ENCODE data around the gene ATOSB.

The ATOSB gene

DNA sequence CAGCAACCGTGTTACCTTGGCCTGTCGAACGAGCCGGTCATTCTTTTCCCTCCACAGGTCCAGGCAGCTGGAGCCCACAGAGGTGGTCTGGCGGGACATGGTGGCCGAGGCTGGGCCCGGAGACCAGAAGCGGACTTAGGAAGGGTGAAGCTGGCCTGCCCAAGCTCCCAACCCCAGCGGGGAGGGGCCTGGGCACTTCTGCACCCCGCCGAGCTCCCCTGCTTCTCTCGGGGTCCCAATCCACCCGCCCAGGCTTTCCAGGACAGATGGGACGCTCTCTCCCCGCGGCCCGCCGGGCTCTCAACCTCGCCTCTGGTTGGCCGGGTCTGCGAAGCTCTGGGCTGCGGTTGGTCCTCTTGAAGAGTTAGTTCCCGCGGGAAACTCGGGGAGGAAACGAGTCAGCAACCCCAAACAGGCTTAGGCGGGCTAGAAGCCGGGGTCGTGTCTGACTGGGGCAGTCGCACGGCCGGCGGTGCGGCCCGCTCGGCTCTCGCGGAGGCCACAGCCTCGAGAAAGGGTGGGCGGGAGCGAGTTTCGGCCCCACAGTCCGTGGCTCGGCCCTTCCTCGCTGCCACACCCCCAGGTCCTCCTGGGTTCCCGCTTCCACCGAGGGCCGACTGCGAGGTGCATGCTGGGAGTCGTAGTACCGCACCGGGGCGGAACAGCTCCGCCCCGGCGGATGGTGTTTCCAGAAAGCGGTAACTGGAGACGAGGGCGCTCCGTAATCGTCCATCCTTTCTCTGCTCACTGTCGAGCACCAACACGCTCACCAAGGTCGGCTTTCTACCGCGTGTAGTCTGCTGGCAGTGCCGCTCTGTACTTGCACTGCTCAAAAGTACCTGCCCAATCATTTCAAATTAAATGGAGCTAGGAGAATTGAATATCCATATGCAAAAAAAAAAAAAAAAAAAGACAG is 36.0 kb downstream of the ATOSB start, which contains the start of gene FANCG:
FANCG (minus strand) TSS at position 517 of the 916 bp plus-strand sequence; CDS start at position 99, 418 bp downstream.
- Mint-ChIP-seq H3K27me3 (ENCODE audit: low read depth) (no peaks in the 10 kb centered on the region), H3K9me3 (no peaks in the 10 kb centered on the region), H3K4me1 (peaks cover 25% of the 10 kb centered on the region), H3K36me3 (ENCODE audit: low read depth) (peaks cover 11% of the 10 kb centered on the region), H3K27ac (peak within 1 kb of the TSS; percentile 81 to 98 (median 93)), H3K4me3 (peak within 1 kb of the TSS; percentile 93 to 96 (median 94))
- TF ChIP-seq, protein P1, sequence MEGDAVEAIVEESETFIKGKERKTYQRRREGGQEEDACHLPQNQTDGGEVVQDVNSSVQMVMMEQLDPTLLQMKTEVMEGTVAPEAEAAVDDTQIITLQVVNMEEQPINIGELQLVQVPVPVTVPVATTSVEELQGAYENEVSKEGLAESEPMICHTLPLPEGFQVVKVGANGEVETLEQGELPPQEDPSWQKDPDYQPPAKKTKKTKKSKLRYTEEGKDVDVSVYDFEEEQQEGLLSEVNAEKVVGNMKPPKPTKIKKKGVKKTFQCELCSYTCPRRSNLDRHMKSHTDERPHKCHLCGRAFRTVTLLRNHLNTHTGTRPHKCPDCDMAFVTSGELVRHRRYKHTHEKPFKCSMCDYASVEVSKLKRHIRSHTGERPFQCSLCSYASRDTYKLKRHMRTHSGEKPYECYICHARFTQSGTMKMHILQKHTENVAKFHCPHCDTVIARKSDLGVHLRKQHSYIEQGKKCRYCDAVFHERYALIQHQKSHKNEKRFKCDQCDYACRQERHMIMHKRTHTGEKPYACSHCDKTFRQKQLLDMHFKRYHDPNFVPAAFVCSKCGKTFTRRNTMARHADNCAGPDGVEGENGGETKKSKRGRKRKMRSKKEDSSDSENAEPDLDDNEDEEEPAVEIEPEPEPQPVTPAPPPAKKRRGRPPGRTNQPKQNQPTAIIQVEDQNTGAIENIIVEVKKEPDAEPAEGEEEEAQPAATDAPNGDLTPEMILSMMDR (IDR thresholded peaks at IDR 0.05; ENCODE audit: unreplicated experiment in 3 of 3) = no peak

DNA sequence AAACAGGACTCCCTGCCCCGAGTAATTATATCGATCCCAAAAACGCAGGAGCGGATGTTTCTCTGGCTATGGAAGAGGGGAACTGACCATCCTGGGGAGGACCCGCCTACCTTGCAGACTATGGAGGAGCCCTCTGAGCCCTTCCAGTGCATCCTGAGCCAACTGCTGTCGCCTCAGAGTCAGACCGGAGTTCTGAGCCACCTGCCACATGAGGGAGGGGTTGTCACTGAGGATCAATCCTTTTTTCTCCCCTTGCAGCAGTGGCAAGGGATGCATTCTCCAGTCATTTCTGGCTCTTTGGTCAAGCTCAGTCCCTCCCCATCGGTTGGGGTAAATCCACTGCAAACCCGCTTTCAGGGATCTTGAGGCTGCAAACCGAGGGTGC is 36.6 kb downstream of the ATOSB start:
- Mint-ChIP-seq H3K36me3 (ENCODE audit: low read depth) (peaks cover 18% of the 10 kb centered on the region), H3K27me3 (ENCODE audit: low read depth) (no peaks in the 10 kb centered on the region), H3K4me1 (peaks cover 25% of the 10 kb centered on the region), H3K4me3 (peak overlapping the region; percentile 93 to 96 (median 94)), H3K27ac (peak overlapping the region; percentile 29 to 93 (median 43)), H3K9me3 (no peaks in the 10 kb centered on the region)
- TF ChIP-seq, protein P1 (IDR thresholded peaks at IDR 0.05; ENCODE audit: unreplicated experiment in 3 of 3) = no peak

DNA sequence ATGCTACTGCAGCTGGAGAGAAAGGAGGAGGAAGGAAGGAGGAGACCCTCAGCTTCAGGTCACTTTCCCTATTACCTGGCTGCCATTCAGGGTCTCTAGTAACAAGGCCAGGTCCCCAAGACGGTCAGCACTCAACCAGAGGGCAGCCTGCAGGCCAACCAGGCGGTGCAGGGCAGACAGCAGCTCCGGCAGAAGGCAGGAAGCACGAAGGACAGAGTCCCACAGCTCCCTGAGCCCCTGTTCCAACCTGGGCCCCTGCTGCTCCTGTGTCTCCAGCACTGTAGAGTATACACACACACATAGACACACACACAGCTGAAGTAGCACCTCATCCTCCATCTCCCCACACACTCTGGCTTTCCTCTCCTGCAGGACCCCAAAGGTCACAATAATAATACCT is 37.6 kb downstream of the ATOSB start:
- no peaks in the 10 kb centered on the region for H3K27me3 Mint-ChIP-seq (ENCODE audit: low read depth)
- TF ChIP-seq, protein P1 (IDR thresholded peaks at IDR 0.05; ENCODE audit: unreplicated experiment in 3 of 3) = no peak
- H3K4me1 Mint-ChIP-seq = peaks cover 26% of the 10 kb centered on the region
- H3K9me3 Mint-ChIP-seq = no peaks in the 10 kb centered on the region
- H3K36me3 Mint-ChIP-seq (ENCODE audit: low read depth) = peaks cover 24% of the 10 kb centered on the region
- peak overlapping the region in 2 of 3 experiments; percentile 21 to 93 for H3K27ac Mint-ChIP-seq
- peak overlapping the region; percentile 93 to 96 (median 94) for H3K4me3 Mint-ChIP-seq

DNA sequence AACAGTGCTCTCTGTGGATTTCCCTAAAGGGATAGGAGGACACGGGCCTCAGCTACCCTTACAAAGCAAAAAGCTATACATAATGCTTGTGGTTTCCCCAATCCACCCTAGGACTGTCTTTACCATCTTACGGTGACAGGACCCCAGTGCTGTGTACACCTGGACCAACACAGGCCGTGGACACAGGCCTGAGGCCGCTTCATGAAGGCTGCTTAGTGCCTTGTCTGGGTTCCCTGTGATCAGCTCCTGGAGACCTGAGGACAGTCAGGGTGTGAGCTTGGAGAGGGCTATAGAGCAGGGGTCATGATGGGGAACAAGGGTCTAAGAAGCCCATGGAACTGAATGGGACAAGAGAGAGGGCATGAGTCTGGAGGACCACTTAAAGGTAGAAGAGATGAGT is 38.8 kb downstream of the ATOSB start:
- TF ChIP-seq, protein P1 (IDR thresholded peaks at IDR 0.05; ENCODE audit: unreplicated experiment in 3 of 3) = no peak
- Mint-ChIP-seq H3K4me1 (peaks cover 31% of the 10 kb centered on the region), H3K36me3 (ENCODE audit: low read depth) (peaks cover 27% of the 10 kb centered on the region), H3K27ac (no peak overlapping the region), H3K4me3 (peak overlapping the region; percentile 93 to 96 (median 94)), H3K27me3 (ENCODE audit: low read depth) (no peaks in the 10 kb centered on the region), H3K9me3 (no peaks in the 10 kb centered on the region)

DNA sequence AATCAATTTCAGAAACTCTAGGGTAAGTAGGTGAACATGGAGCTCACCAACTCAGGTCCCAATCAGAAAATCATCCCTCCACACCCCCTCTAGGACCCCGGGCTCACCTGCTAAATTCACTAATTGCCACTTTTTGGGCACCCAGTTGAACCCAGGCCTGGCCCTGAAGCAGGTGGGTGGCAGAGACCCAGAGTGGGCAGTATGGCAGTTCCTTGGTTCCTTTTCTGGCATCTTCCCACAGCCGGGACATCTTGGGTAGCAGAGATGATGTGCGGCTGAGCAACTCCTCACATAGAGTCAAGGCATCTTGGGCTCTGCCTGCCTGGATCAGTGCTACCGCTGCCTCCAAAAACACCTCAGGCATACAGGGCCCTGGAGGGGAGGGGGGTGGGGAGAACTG is 40.3 kb downstream of the ATOSB start:
- peaks cover 43% of the 10 kb centered on the region for H3K4me1 Mint-ChIP-seq
- H3K27ac Mint-ChIP-seq = no peak overlapping the region
- TF ChIP-seq, protein P1 (IDR thresholded peaks at IDR 0.05; ENCODE audit: unreplicated experiment in 3 of 3) = no peak
- H3K27me3 Mint-ChIP-seq (ENCODE audit: low read depth) = no peaks in the 10 kb centered on the region
- no peak overlapping the region for H3K4me3 Mint-ChIP-seq
- peaks cover 28% of the 10 kb centered on the region for H3K36me3 Mint-ChIP-seq (ENCODE audit: low read depth)
- no peaks in the 10 kb centered on the region for H3K9me3 Mint-ChIP-seq
